HG03469 (cell line): ENCODE measurements around the gene PCNX1.

Source experiments
- ATAC-seq: cut with Tn5 transposase; IDR thresholded peaks from one replicate; pipeline ENCODE4 v1.9.1; 2021; ENCODE audit warnings: mild to moderate bottlenecking, moderate library complexity, moderate number of reproducible peaks; ENCODE audit not compliant: unreplicated experiment

PCNX1 gene

DNA sequence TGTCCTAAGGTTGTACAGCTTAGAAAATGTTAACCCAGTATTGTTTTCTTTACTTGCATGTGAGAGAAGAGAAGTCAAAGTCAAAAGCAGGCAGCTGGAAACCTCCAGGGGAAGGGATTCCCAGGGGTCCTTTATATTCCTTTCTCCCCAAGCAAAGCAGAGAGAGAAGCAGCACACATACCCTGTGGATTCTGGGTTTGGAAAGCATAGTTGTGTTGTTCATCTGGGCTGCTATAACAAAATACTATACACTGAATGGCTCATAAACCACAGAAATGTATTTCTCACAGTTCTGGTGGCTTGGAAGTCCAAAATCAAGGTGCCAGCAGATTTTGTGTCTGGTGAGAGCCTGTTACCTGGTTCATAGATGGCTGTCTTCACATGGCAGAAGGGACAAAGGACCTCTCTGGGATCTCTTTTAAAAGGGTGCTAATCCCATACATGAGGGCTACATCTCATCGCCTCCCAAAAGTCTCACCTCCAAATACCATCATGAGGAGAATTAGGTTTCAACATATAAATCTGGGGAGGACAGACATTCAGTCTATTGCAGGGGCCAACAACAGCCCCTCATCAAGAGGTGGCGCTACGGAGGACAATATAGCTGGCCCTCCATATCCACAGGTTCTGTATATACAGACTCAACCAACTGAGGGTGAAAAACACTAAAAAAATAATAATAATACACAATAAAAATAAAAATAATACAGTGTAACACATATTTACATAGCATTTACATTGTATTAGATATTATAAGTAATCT lies 19.3 kb upstream of the PCNX1 start:
- ATAC-seq = no peak

DNA sequence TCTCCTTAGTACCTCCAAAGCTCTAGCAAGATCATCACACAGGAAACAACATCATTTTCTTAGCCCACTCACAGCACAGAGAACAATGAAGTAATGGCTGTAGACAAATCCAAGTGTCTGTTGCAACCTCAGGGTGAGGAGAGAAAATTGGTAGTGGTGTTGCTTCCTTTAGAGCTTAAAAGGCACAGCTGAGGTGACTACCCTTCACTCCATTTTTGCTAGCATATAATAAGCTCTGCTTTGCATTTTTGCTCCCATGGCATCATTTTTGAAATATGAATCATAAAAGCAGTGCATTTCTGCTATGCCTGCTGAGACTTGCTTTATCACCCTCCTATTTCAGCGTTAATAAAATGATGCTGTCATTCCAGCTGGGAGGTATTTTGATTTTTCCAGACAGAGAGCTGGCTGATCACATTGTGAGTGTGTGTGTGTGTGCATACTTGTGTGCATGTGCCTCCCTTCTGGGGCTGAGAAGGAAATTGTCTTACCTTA lies 18.5 kb upstream of the PCNX1 start:
- no peak for ATAC-seq

DNA sequence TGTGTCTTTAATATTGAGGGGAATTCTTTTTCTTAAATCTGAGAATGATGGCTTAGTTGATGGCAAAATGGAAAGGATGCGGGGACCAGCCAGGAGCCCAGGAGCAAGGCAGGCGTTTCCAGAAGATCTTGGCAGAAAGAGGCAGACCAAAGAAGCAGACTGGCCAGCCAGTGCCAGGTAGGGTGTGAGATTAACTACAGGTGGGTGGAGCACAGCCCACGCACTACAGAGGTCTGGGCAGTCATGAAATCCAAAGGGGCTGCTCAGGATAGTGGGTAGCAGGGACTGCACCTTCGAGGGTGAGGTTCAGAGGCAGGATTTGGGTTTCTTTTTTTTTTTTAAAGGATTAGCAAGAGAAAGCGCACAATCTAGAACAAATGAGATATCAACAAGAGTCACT lies 17.7 kb upstream of the PCNX1 start:
- ATAC-seq = no peak

DNA sequence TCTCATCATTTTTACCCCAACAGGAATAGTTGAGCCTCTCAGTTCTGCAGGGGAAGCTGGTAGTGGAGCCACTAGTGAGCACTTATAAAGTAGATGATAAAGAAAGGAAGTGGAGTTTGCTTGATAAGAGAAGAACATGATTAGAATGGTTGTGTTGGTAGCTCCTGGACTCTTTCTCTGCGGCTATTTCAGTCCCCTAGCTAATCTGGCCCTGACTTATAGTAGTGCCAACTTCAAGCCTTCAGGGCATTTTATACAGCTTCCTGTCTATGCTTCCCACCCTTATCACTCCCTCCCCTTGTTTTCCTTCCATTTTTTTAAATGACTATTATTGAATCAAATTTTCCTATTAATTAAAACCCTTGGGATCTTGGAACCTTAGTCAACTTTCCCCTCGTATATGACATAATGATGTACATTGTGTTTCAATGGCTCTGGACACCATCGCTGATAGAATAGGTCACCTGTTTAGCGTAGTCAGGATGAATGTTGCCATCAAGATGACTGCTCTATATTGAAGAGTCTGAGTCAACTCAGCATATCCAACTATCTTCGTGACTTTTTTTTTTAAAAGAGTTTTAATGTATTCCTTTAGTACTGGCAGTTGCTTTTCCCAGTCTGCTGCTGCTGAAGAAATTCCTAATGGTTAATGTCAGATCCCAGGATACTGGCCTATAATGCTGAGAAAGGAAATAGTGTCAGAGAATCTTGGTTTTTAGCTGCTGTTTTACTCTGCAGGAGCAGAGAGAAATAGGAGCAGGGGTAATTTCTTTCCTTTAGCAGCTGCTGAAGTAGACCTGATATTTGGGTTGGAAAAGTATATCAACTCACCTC lies 16.2 kb upstream of the PCNX1 start:
- ATAC-seq = no peak

DNA sequence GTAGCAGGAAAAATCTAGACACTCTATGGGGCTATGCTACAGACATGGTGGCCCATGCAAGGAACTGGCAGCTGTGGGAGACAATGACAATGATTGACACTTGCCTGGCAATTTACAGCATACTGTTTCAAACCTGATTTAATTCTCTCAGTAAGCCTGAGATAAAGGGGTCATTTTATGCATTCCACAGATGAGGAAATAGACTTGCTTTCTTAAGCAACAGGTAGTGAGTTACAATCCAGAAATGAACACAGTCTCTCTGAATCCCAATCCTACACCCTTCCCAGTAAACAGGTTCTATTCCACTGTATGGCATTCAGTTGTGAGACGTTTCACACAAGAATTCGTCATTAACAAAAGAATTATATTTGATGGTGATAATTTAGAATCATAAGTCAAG lies 15.5 kb upstream of the PCNX1 start:
- ATAC-seq = no peak

DNA sequence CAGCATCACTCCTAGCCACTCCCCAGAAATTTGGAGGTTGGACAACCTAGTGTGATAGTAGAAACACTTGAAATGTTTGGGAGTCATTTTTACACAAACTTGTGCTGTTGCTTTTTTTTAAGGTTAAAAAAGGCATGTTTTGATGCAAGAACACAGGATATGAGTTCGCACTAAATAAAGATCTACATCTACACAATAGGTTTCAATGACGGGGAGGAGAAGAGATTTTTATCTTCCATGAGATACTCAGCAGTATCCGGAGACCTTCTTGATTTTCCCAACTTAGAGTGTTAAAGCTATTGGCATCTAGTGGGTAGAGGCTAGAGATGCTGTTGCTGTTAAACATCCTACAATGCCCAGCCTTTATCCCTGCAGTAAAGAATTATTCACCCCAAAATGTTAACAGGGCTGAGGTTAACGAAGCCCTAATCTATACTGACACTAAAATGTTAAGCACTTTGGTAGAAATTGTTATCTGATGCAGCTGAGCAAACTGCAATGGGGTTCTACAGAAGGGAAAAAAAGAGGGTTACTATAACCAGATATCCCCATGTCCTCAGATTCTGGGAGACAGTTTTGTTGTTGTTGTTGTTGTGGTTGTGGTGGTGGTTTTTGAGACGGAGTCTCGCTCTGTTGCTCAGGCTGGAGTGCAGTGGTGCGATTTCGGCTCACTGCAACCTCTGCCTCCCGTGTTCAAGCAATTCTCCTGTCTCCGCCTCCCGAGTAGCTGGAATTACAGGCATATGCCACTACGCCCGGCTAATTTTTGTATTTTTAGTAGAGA lies 14.0 kb upstream of the PCNX1 start:
- no peak for ATAC-seq

DNA sequence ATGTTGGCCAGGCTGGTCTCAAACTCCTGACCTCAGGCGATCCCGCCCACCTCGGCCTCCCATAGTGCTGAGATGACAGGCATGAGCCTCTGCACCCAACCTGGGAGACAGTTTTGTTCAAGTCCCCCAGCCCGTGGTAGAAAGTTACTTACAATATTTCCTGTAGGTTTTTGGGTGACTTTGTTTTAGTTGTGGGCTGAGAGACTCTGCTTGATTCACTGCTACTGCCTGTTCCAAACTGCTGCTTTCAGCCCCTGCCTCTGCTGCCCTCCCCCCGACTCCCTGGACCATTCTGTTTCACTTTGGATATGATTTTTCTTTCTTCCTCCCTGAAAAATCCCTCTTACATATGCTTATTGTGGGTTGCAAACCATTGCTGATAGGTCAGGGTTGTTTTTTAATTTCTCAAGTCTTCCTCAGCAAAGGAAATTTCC lies 13.4 kb upstream of the PCNX1 start:
- ATAC-seq = no peak

DNA sequence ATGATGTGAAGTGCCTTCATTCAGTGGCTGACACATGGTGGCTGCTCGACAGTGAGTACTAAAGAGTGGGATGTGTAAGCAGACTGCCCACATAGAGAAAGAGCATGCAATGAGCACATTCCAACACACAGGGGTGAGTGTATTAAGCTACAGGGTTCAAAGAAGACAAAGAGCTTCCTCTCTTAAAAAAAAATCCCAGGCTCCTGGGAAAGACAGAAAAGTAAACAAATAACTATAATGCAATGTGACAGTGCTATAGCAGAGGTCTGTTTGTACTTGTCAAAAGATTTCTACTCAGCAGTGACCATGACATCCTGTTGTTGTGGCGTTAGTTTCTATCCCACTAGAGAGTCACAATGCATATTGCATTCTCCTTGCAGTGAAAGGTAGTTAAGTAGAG lies 12.4 kb upstream of the PCNX1 start:
- ATAC-seq = no peak

DNA sequence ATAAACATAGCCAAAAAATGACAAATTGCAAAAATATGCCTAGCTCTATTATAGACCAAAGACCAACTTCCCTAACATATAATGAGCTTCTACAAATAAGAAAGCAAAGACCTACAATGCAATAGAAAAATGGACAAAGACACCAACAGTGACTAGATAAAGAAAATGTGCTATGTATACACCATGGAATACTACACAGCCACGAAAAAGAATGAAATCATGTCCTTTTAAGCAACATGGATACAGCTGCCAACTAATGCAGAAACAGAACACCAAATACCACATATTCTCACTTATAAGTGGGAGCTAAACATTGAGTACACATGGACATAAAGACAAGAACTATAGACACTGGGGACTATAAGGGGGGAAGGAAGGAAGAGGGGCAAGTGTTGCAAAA lies 10.9 kb upstream of the PCNX1 start:
- no peak for ATAC-seq

DNA sequence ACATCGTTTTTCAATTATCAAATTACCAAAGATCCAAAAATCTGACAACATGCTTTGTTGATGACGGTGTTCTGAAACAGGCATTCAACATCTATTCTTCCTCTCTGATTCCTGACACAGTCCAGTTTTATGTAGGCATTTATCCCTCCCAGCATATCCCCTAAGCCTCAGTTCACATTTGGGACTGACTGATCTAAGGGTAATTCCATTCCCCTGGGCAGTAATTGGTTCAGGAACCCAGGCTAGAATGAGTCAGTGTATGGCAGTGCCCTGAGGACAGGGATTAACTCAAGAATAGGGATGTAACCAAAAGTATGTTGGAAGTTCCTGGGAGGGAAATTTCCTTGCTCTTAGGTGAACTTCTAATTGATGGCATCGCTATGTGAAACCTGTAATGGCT lies 10.3 kb upstream of the PCNX1 start:
- no peak for ATAC-seq

DNA sequence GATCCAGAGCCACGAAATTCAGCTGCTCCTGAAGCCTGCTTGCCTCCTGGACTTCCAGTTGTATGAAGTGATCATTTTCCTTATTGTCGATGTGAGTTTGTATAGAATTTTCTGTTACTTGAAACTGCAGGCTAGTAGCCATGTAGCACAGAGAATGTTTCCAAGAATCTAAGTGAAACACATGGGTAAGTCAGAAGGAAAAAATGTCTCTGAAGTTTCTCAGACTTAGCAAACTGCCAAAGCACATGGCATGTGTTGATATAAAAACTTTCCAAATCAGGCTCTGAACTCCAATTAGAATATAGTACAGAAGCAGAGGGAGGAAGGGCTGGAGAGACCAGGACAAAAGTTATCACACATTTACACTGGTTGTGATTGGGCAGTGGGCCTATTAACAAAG lies 9.8 kb upstream of the PCNX1 start:
- ATAC-seq = no peak

DNA sequence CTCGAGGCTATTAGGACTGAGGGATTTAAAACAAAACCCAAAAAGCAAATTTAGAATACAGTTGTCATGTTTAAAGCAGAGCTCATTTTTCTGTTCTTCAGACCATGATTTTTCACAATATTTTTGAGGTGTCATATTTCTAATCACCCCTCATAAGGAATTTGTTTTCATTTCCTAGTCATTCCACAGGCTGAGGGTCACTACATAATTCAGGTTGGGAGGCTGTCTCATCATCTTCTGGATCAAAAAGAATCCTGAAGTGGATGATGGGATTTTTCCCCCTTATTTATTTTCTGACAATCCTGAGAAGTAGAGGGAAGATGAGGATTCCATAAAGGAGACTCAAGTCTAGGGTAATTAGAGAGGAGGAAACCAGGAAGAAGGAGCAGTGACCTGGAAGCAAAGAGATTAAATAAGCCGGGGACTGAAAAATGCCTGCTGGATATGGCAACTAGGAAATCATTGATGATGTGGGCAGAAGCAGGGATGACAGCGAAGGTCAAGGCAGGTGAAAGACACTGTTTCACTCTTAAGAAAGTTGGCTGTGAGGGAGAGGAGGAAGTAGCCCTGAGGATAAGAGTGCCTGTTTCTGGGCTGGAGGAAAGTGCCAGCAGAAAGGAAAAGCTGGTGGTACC lies 9.0 kb upstream of the PCNX1 start:
- ATAC-seq = no peak

DNA sequence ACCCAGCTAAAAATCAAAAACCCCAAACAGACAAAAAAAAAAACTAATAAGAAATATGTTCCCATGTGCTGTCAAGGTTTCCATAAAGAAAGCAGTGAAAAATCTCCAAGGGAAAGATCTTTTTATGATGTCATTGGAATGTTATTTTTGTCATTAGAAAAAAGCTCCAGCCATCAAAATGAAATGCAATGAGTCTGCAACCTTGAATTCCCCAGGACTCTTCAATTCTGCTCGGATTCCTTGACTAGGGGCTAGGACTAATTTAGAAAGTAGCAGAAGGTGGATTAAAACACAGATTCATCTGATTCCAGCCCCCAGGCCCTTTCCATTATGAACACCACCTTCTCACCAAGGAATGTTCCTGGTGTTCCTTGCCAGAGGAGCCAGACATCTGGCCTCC lies 6.0 kb upstream of the PCNX1 start:
- ATAC-seq = no peak

DNA sequence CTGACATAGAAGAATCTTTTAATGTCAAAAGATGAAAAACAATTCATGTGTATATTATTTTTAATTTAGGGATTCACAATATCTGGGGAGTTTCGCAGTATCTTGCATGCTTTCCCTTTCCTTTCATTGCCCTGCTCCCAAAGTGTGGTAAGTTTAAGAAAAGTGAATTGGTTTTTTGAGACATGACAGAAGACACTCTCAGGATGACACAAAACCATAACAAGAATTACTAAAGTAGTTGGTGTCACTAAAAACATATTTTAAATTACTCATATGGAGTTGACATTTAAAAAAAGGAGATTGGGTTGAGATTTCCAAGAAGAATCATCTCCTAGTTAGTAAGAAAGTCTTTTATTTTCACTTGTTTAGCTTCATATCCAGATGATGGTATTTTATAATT lies 5.1 kb upstream of the PCNX1 start:
- ATAC-seq = no peak

DNA sequence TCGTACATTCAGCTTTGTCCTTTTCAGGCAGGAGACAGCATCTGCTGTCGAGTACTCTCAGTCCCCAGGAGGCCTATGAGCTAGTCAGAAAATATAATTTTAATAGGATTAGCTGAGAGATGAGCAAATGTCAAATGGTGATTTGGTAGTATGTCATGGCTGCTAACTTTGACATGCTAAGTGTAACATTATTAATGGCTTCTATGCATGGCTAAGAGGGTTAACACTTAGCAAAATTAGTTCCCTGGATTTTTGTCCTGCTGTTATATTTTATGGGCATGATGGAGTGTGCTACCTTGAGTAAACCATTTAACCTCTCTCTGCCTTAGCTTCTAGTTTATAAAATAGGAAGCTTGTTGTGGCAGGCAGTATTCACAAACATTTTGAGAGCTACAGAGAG lies 2.9 kb upstream of the PCNX1 start:
- ATAC-seq = no peak

DNA sequence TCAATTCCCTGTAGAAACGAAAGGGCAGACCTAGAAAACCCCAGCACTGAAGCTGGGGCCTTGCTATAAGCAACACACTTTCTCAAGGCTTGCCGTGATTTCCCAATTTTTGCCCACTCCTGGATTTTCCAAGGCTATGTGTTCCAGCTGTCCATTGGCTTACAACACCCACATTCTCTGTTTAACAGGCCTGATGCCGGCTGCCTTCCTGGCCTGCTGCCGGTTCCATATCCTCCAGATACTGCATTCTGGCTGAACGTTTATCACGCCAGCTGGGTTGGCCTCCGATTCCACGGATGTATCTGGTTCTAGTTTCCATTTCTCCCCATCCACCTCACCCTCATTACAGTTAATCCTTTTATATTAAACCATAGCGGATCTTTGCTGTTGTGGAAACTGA lies 2.0 kb upstream of the PCNX1 start:
- no peak for ATAC-seq

DNA sequence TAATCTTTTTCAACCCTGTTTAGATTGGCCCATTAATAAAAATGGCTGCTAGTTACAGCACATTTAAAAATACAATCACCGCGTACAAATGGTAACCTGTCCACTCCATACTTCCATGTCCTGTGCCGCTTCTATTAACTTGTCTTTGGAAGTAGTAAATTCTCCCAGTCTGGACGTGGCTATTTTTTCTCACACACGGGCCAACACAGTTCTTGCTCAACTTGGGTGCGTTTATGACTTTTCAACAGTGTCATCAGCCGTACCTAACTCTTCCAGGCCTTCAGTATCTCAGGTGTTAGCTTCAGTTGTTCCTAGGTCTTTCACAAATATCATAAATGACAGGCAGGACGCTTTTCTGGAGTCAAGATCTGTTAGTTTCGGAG lies 475 bp upstream of the PCNX1 start:
- ATAC-seq = no peak

DNA sequence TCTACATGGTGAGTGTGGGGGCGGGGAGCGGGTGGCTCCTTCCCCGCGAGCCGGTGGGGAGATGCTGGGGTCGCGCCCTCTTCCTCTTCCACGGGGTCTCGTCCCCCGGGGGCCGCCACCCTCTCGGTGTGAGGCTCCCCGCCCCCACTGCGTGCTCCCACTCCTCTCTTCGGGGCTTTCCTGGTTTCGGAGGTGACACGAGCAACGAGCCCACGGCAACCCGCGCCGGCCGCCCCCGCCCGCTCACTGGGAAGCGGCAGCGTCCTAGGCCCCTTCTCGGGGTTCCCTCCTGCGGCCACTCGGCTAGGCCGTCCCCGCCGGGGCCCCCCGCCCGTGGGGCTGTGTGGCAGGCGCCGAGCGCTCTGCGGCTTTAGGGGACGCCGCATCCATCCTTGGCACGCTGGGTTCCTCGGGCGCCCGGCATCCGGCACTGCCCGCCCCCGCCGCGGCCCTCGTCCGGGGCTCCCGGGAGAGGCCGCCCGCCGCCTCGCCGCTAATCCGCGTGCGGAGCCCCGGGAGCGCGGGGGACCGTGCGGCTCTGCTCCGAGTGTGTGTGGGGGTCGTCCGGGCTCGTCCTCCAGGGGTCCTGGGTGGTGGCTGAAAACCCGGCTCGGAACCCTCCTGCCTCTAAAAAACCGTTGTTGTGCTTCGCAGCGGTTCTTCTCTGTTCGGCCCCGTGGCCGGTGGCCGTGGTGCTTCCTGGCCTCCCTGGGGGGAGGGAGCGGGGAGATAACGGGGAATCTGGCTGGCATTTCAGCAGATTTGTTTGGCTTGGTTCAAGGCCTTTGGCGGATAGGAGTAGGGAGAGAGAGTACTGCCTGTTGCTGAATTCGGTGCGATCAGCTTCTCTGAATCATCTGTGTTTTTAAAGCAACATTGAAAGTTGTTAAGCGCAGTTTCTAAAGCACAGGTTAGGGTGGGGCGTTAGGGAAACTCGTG lies 1.0 kb downstream of the PCNX1 start:
- ATAC-seq = no peak

DNA sequence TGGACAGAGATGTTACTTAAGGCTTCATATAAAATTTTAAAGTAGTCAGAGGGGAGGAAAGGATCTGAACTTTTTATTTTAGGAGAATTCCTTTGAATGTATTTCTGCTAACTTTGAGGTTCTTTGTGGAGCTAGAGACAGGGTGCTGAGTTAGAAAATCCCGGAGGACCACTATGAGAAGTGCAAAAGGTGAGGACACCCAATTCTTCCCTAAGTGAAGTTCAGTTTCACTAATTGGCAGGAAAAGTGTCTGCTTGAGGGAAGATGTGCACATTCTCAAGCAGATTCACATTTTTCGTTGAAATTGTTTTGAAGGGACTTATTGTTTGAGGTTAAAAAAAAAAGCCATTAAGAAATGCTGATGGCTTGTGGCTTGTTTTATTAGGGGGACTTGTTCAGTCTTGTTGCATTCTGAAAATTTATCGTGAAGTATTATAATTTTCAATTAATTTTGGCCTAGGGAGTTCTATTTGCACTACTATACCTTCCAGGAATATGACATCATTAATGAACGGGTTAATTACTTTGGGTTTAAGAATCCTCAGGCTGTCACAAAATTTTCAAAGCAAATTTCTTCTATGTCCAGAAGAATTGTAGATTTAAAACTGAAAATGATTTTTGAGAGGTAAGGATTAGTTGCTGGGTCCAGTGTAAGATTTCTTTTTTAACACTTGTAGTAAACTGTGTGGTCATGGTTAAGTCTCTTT lies 1.8 kb downstream of the PCNX1 start:
- no peak for ATAC-seq
